ENCODE results near the gene MFF.
"Not testable (repeated sequence)": the region's sequence is repeated elsewhere in the genome, so short reads cannot be mapped to it uniquely, and the experiment has no call there.

Gene MFF

GRCh38 chr2:227379095-227379494 is 54.0 kb downstream of the MFF start, which contains the start of gene TM4SF20:
Gene TM4SF20 (minus strand): TSS chr2:227379306. CDS start chr2:227379268, 38 bp downstream.
- DNase-seq, result no peak

GRCh38 chr2:227382241-227382835 is 57.3 kb downstream of the MFF start:
- DNase-seq, result peak; percentile 10

GRCh38 chr2:227383686-227384085 is 58.6 kb downstream of the MFF start:
- no peak for DNase-seq

DNA sequence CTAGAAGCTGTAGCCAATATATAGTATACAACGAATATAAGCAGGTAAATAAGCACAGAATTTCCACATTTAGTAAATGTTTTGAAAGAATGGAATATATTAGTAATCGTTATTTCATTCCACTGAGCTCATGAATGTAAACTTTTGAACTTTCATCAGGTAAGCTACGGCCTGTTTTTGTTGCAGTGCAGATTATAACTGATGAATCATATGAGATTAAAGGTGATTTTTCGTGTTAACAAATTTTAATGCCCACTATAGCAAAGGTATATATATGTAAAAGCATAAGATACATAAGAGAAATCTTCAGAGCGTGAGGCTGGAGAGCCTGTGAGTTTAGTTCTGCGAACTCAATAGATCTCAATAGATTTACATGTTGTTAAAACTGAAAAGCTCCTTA is 61.6 kb downstream of the MFF start:
- no peak for DNase-seq

DNA sequence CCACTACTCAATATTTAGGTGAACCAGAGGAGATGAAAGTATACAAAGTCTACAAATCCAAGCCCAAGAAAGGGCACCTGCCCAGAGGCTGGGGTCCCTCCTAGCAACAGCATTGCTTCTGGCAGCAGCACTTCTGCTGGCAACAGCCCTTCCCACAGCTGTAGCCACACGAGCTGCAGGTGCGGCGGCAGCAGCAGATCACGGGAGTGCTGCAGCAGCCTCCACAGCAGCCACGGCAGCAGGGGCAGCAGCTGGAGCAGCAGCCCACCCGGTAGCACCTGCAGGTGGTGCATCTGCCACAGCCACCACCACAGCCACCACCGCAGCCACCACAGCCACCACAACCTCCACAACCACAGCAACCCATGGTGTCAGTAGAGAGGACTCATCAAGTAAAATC is 62.5 kb downstream of the MFF start, which contains the start of gene SCYGR1:
SCYGR1 (minus strand) TSS at position 367 of the 400 bp plus-strand sequence; CDS start at position 367, 0 bp downstream.
- DNase-seq, result not testable (repeated sequence)

DNA sequence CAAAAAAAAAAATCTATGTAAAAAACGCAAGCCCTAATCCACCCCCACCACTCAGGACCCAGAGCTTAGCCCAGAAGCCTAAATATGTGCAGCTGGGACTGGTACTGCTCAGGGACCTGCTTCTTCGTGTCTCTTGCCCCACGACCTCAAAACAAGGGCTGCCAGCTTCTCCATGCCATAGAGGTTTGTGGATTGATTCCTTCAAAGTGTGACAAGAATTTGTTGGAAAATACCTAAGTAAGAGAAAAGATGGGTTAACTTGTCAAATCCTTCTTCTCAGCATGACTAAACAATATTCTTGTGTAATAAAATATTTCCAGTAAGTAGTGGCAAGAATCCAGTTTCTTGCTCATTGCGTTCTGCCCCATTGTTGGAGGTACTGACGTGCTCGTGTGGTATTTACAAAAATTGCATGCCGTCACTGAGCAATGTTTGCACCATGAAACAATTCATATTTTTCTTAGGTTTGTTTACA is 63.5 kb downstream of the MFF start:
- no peak for DNase-seq

GRCh38 chr2:227389231-227389630 is 64.2 kb downstream of the MFF start:
- no peak for DNase-seq

DNA sequence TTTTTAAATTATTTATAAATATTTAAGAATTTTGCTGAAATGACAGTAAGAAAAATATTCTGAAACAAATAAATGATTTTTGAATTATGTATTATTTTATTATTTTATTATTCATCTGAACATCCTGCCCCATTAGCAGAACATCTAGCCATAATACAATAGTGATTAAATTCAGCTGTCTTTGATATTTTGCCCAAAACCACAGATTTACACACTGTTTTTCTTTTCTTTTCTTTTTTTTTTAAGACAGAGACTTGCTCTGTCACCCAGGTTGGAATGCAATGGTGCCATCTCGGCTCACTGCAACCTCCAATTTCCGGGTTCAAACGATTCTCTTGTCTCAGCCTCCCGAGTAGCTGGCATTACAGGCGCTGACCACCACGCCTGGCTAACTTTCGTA is 64.6 kb downstream of the MFF start:
- DNase-seq, result no peak

GRCh38 chr2:227390468-227391256 is 65.6 kb downstream of the MFF start:
- DNase-seq, result no peak

- DNase-seq, result no peak
Observed at GRCh38 chr2:227394401-227394800, 69.3 kb downstream of the MFF start.

GRCh38 chr2:227395556-227395955 is 70.5 kb downstream of the MFF start:
- no peak for DNase-seq

DNA sequence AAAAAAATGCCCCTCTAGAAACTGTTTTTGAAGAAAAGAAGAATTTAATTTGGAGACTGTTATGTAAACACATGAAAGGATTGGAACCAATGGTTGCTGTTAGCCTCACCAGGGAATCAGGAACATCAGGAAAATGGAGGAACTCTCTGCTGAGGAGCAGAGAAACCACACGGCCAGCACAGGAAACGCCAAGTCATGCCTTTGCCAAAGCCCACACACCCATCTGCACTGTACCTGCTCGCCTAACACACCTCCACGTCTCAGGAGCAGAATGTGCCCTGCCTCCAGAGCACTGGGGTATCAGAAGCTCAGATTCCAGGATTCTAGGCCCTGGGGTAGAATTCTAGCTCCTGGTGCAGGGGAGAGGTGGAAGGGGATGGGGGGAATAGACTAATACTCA is 72.5 kb downstream of the MFF start:
- no peak for DNase-seq

GRCh38 chr2:227398684-227399670 is 73.9 kb downstream of the MFF start:
- DNase-seq, result no peak

GRCh38 chr2:227401550-227401949 is 76.5 kb downstream of the MFF start:
- DNase-seq, result no peak

DNA sequence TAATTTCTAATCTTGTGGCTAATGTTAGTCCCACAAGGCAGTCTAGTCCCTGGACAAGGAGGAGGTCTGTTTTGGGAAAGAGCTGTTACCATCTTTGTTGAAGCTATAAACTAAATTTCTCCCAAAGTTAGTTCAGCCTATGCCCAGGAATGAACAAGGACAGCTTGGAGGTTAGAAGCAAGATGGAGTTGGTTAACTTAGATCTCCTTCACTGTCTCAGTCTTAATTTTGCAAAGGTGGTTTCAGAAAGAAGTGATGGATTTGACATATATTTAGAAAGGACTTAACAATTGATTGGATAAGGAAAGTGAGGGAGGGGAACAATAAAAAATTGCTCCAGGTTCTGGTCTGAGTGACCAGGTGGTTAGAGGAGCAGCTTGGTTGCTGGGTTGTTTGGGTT is 77.3 kb downstream of the MFF start:
- DNase-seq, result no peak

- DNase-seq, result no peak
Observed at GRCh38 chr2:227402959-227403358, 77.9 kb downstream of the MFF start.

DNA sequence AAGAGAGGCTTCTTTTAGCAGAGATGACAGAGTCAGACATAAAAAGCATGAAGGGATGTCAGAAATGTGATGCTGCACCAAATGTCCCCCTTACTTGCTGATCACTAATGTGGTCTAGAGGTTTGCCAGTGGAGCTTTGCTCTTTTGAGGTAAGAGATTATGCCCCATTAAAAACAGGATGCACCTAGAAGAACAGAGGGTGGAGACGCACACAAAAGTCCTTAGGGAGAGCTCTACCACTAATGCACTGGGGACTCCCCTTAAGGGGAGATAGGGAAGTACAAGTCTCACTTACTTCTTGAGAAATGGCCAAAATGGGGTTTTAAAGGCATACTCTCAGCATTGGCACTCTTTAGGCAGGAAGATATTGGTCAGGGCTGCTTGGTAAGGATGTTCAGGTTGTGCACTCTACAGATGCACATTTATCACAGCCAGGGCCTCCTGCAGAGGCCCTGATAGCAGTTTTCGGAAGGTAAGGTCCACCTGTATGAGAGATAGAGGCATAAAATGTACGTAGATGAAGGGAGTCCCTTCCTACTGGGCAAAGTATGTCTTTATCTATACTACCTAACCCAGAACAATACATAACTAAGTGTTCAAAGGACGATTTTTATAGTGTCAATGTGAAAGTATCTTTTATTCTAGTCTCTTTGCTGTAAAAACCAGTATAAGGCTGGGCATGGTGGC is 79.7 kb downstream of the MFF start:
- DNase-seq, result no peak

GRCh38 chr2:227406177-227407031 is 81.4 kb downstream of the MFF start:
- DNase-seq, result no peak

Data from stimulated activated CD4-positive, alpha-beta T cell treated with anti-CD3 and anti-CD28 coated beads, Interleukin-12 subunit alpha, Interleukin-12 subunit beta, amount 100 ng/mL, for 4 hours (primary cell).